H1 (cell line): ENCODE measurements around the gene STK39. TPM values are rescaled to one million over a fixed set of nuclear protein-coding genes. Genes with fewer than 3 reads are reported as not detected.

ENCODE experiments used
- CTCF ChIA-PET: fragments of 300-600 bp; sonication (Branson Sonifier 250); formaldehyde crosslinking; loops from one replicate; lab custom pipeline; 2021; ENCODE audit not compliant: partially characterized antibody; lab: Charles Lee
- POLR2A ChIA-PET: fragments of 300-600 bp; sonication (Branson Sonifier 250); formaldehyde crosslinking; loops from one replicate; lab custom pipeline; 2021; ENCODE audit warnings: inconsistent platforms; ENCODE audit not compliant: partially characterized antibody; lab: Charles Lee
- DNase-seq, 2 experiments: peaks; one replicate each; pipeline versions ENCODE4 v3.0.0 to v3.0.0-alpha.2; 2010 to 2022; ENCODE audit warnings: low spot score in 2 of 2, low read depth in 1 of 2, mixed read lengths in 1 of 2
- FAIRE-seq: peaks from 2 replicates; lab custom pipeline; 2011; peaks lifted over from hg19 to GRCh38; lab: Jason Lieb, UNC
- H2AFZ ChIP-seq: 2 replicates; pipeline ENCODE4 v1.8.1; 2012; ENCODE audit warnings: low read length, inconsistent platforms
- H2AK5ac ChIP-seq: 2 replicates; pipeline ENCODE4 v1.6.1; 2013; ENCODE audit warnings: low read depth, low read length
- H2BK120ac ChIP-seq: replicated peaks from 2 replicates; pipeline ENCODE3; 2013; ENCODE audit warnings: low read depth, low read length, inconsistent platforms
- H2BK12ac ChIP-seq: 2 replicates; pipeline ENCODE4 v1.6.1; 2013; ENCODE audit warnings: low read depth, low read length
- H2BK15ac ChIP-seq: 2 replicates; pipeline ENCODE4 v1.6.1; 2013; ENCODE audit warnings: low read length
- H2BK20ac ChIP-seq: 2 replicates; pipeline ENCODE4 v1.6.1; 2013; ENCODE audit warnings: low read length
- H2BK5ac ChIP-seq: 2 replicates; pipeline ENCODE4 v1.6.1; 2013; ENCODE audit warnings: low read depth, low read length
- H3K14ac ChIP-seq: 2 replicates; pipeline ENCODE4 v1.6.1; 2013; ENCODE audit warnings: inconsistent platforms; ENCODE audit not compliant: insufficient read length
- H3K18ac ChIP-seq: 2 replicates; pipeline ENCODE4 v1.6.1; 2013; ENCODE audit warnings: low read length; ENCODE audit errors: extremely low read depth
- H3K23ac ChIP-seq: 2 replicates; pipeline ENCODE4 v1.6.1; 2013; ENCODE audit warnings: inconsistent platforms; ENCODE audit not compliant: insufficient read length
- H3K23me2 ChIP-seq: 2 replicates; pipeline ENCODE4 v1.6.1; 2013; ENCODE audit warnings: low read depth, low read length
- H3K27ac ChIP-seq: 2 replicates; pipeline ENCODE4 v1.6.1; 2011; ENCODE audit warnings: low read depth, low read length, inconsistent platforms
- H3K27me3 ChIP-seq, 4 experiments: replicated peaks in 1 of 4; 1 replicate in 1 of 4; 2 replicates in 3 of 4; pipeline versions ENCODE4 v1.6.1 to v1.8.1; 2011 to 2013; ENCODE audit warnings: low read length in 3 of 4, mild to moderate bottlenecking in 3 of 4, inconsistent platforms in 2 of 4, mixed read lengths in 2 of 4, moderate library complexity in 1 of 4; ENCODE audit not compliant: control insufficient read depth in 3 of 4, insufficient read depth in 3 of 4; ENCODE audit errors: extremely low read depth in 1 of 4
- H3K36me3 ChIP-seq, 4 experiments: 2 replicates each; pipeline versions ENCODE4 v1.6.1 to v1.8.1; 2011 to 2013; ENCODE audit warnings: mild to moderate bottlenecking in 4 of 4, low read length in 3 of 4, moderate library complexity in 2 of 4, control low read depth in 1 of 4, inconsistent platforms in 1 of 4; ENCODE audit not compliant: insufficient read depth in 4 of 4, control insufficient read depth in 2 of 4
- H3K4ac ChIP-seq: replicated peaks from 2 replicates; pipeline ENCODE3; 2013; ENCODE audit warnings: low read length, low read depth, mixed read lengths, inconsistent platforms; ENCODE audit not compliant: insufficient read length
- H3K4me1 ChIP-seq, 4 experiments: replicated peaks in 1 of 4; 1 replicate in 1 of 4; 2 replicates in 3 of 4; pipeline versions ENCODE4 v1.6.1 to v1.8.1; 2011 to 2013; ENCODE audit warnings: low read length in 3 of 4, inconsistent platforms in 2 of 4, mixed read lengths in 1 of 4; ENCODE audit not compliant: insufficient read depth in 4 of 4, control insufficient read depth in 3 of 4
- H3K4me2 ChIP-seq, 2 experiments: 2 replicates each; pipeline versions ENCODE4 v1.6.1 to v1.8.1; 2011 to 2013; ENCODE audit warnings: low read depth in 2 of 2, low read length in 2 of 2, control low read depth in 1 of 2, inconsistent platforms in 1 of 2, mild to moderate bottlenecking in 1 of 2; ENCODE audit not compliant: insufficient read depth in 1 of 2
- H3K4me3 ChIP-seq, 4 experiments: fragments of 200-600, 300-600 bp in 1 of 4; sonication (generic), shearing (Covaris generic), sonication (Bioruptor Twin) in 1 of 4; 2 replicates each; pipeline versions ENCODE4 v1.5.1 to v1.8.1; 2011 to 2016; ENCODE audit warnings: low read length in 4 of 4, low read depth in 3 of 4, control low read depth in 2 of 4, inconsistent platforms in 2 of 4, mild to moderate bottlenecking in 2 of 4, mixed read lengths in 1 of 4, moderate library complexity in 1 of 4; ENCODE audit not compliant: insufficient read depth in 2 of 4; ENCODE audit errors: extremely low read depth in 1 of 4
- H3K56ac ChIP-seq: replicated peaks from 2 replicates; pipeline ENCODE3; 2013; ENCODE audit warnings: low read depth, mild to moderate bottlenecking, mixed read lengths, low read length, inconsistent platforms; ENCODE audit not compliant: insufficient read length
- H3K79me1 ChIP-seq: 2 replicates; pipeline ENCODE4 v1.6.1; 2013; ENCODE audit warnings: low read depth, low read length, control low read depth
- H3K79me2 ChIP-seq, 2 experiments: 2 replicates each; pipeline versions ENCODE4 v1.6.1 to v1.8.1; 2012 to 2013; ENCODE audit warnings: low read length in 2 of 2, mild to moderate bottlenecking in 2 of 2, inconsistent platforms in 1 of 2; ENCODE audit not compliant: insufficient read depth in 2 of 2, control insufficient read depth in 1 of 2
- H3K9ac ChIP-seq, 4 experiments: replicated peaks in 1 of 4; 1 replicate in 1 of 4; 2 replicates in 3 of 4; pipeline versions ENCODE4 v1.6.1 to v1.8.1; 2011 to 2013; ENCODE audit warnings: low read depth in 3 of 4, low read length in 3 of 4, control low read depth in 2 of 4, mild to moderate bottlenecking in 2 of 4, moderate library complexity in 2 of 4, inconsistent platforms in 1 of 4; ENCODE audit errors: extremely low read depth in 1 of 4
- H3K9me3 ChIP-seq, 2 experiments: 2 replicates each; pipeline versions ENCODE4 v1.6.1 to v1.8.1; 2012 to 2013; ENCODE audit warnings: mild to moderate bottlenecking in 2 of 2, moderate library complexity in 2 of 2, control low read depth in 1 of 2, inconsistent platforms in 1 of 2, low read depth in 1 of 2, low read length in 1 of 2, mixed read lengths in 1 of 2; ENCODE audit not compliant: insufficient read depth in 2 of 2
- H4K20me1 ChIP-seq, 2 experiments: replicated peaks in 1 of 2; 2 replicates each; pipeline versions ENCODE3 to v1.8.1; 2011 to 2013; ENCODE audit warnings: inconsistent platforms in 2 of 2, low read length in 2 of 2, mild to moderate bottlenecking in 1 of 2; ENCODE audit not compliant: insufficient read depth in 2 of 2, control insufficient read depth in 1 of 2
- H4K5ac ChIP-seq: 2 replicates; pipeline ENCODE4 v1.6.1; 2013; ENCODE audit warnings: low read length, low read depth, mixed read lengths, inconsistent platforms; ENCODE audit not compliant: insufficient read length
- H4K8ac ChIP-seq: 2 replicates; pipeline ENCODE4 v1.8.0; 2013; ENCODE audit warnings: mild to moderate bottlenecking, moderate library complexity, low read length, inconsistent platforms; ENCODE audit not compliant: insufficient read depth; ENCODE audit errors: extremely low read depth
- H4K91ac ChIP-seq: replicated peaks from 2 replicates; pipeline ENCODE3; 2013; ENCODE audit warnings: low read length, mixed read lengths, inconsistent platforms; ENCODE audit not compliant: insufficient read length
- CHD2 ChIP-seq: IDR thresholded peaks from 2 replicates; pipeline ENCODE4 v1.6.1; 2012; ENCODE audit warnings: low read length, improper control_type of control experiment
- JUN ChIP-seq: IDR thresholded peaks from 2 replicates; pipeline ENCODE4 v1.6.1; 2011; ENCODE audit warnings: low read depth, mild to moderate bottlenecking, improper control_type of control experiment, low read length
- KDM5A ChIP-seq: fragments of 200-600 bp; IDR thresholded peaks from 2 replicates; pipeline ENCODE4 v1.7.1; 2012; ENCODE audit warnings: mild to moderate bottlenecking, low read length, inconsistent platforms, mixed read lengths
- NRF1 ChIP-seq: IDR thresholded peaks from 2 replicates; pipeline ENCODE4 v1.6.1; 2011; ENCODE audit warnings: mild to moderate bottlenecking, low read depth, low read length, improper control_type of control experiment
- PHF8 ChIP-seq: fragments of 200-600 bp; sonication (generic); conservative IDR thresholded peaks from 2 replicates; pipeline ENCODE4 v1.7.1; 2012; ENCODE audit warnings: low read depth, mild to moderate bottlenecking, inconsistent platforms, low read length, moderate library complexity
- RNF2 ChIP-seq: fragments of 200-900, 300-1000 bp; sonication (generic); IDR thresholded peaks from 2 replicates; pipeline ENCODE4 v1.7.1; 2016; ENCODE audit warnings: borderline replicate concordance, low read depth, mild to moderate bottlenecking, antibody characterized with exemption, low read length; ENCODE audit not compliant: poor library complexity, severe bottlenecking; ENCODE audit errors: missing control alignments
- SIN3A ChIP-seq, 2 experiments: IDR thresholded peaks in 1 of 2; conservative IDR thresholded peaks in 1 of 2; 2 replicates each; pipeline ENCODE4 v1.6.1; 2011 to 2012; ENCODE audit warnings: low read length in 2 of 2, improper control_type of control experiment in 1 of 2, low read depth in 1 of 2, mild to moderate bottlenecking in 1 of 2
- SP2 ChIP-seq: IDR thresholded peaks from 2 replicates; pipeline ENCODE4 v1.6.1; 2012; ENCODE audit warnings: mild to moderate bottlenecking, low read length, inconsistent platforms
- WGBS, 2 experiments: shearing (Covaris generic) in 1 of 2; methylation state at CpG; one replicate each; pipeline versions ENCODE4 v1.1.6 to v1.1.7; 2013 to 2015; ENCODE audit warnings: low lambda C conversion rate in 2 of 2, mixed read lengths in 2 of 2, inconsistent platforms in 1 of 2, low coverage in 1 of 2, missing lambda C conversion rate in 1 of 2; ENCODE audit not compliant: insufficient replicate concordance in 2 of 2, insufficient coverage in 1 of 2, insufficient read length in 1 of 2; ENCODE audit errors: extremely low coverage in 1 of 2, missing lambda C conversion rate in 1 of 2; 5-methylcytosine and 5-hydroxymethylcytosine counted together
- polyA plus RNA-seq, 7 experiments: library from polyadenylated mRNA; depleted of rRNA in 3 of 7; stranded (reverse) in 5 of 7; unstranded in 2 of 7; fragments of >200 nt in 5 of 7; fragments of 200-250 nt in 2 of 7; gene quantifications; 1 replicate in 5 of 7; 2 replicates in 1 of 7; 4 replicates in 1 of 7; pipeline versions ENCODE4 v1.2.1 to v1.2.3, GENCODE V29; 2011 to 2013; ENCODE audit warnings: missing spikeins in 2 of 7, mixed read lengths in 2 of 7
- total RNA-seq: library from RNA; stranded (reverse); fragmentation: NEBNext Ultra II Directional; extraction: Animal tissue kit (Norgen Biotek cat#: 25700); gene quantifications from 2 replicates; pipeline ENCODE4 v1.2.1, GENCODE V29; 2021

STK39 gene
- total and polyA plus RNA-seq, 2 of the 8 experiments (the other 6 are each of a cell fraction or from before 2014, with no cell fraction given), result 13.7 to 23.8 TPM

DNA sequence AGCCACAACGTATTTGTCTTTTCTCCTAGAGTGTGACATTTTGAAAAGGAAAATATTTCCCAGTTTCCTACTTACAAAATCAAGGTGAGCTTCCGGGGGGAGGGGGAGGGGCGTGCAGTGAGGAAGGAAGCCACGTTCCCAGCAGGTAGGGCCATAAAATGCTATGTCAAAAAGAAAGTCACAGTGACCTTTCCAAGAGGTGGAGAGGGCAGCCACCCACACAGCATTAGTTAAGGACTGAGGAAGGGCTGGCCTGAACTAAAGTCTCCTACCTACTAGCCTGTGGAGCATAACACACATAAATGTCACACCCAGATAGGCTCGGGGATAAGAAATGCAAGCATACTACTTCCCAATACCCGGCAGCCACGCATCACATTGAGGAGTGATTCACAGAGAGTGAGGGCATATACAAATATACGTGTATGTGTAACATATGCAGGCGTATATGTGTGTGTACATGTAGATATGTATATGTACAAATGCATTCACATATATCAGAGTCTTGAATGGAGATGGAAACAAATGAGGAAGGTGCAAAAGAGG is 191.1 kb downstream of the STK39 start:
- Histone ChIP-seq H3K79me2 (no peaks in the 10 kb centered on the region), H3K9me3 (no peaks in the 10 kb centered on the region), H3K23me2 (no peaks in the 10 kb centered on the region), H4K20me1 (no peaks in the 10 kb centered on the region), H3K18ac (no peak overlapping the region), H2BK5ac (no peak overlapping the region), H4K91ac (no peak overlapping the region), H2AFZ (no peak overlapping the region), H3K36me3 (no peaks in the 10 kb centered on the region), H3K4me1 (peaks cover 0 to 5% (median under 1%) of the 10 kb centered on the region in 4 experiments; a peak in 3 of 7 replicates), H3K23ac (no peak overlapping the region), H3K4me2 (no peak overlapping the region; a peak in 1 of 4 replicates), H3K9ac (no peak overlapping the region), H4K8ac (no peak overlapping the region), H2BK12ac (no peak overlapping the region), H2AK5ac (no peak overlapping the region), H2BK15ac (no peak overlapping the region), H3K56ac (no peak overlapping the region), H3K79me1 (no peaks in the 10 kb centered on the region), H3K27ac (no peak overlapping the region), H2BK20ac (no peak overlapping the region), H3K14ac (no peak overlapping the region), H4K5ac (no peak overlapping the region), H3K27me3 (no peaks in the 10 kb centered on the region), H3K4me3 (no peak overlapping the region), H3K4ac (no peak overlapping the region), H2BK120ac (no peak overlapping the region)
- DNase-seq (no peak), FAIRE-seq (no peak)
- WGBS, 2 experiments, result 76% methylated on average over 9 of the region's 9 CpGs; no CpG with 5 or more reads in 1 of the 2 experiments
- ChIA-PET CTCF (no interaction called here), POLR2A (interaction anchor here (0.6 kb wide), 1 partner anchor 73 kb away, joined by 4 read pairs; no protein-coding TSS in a partner anchor)
- TF ChIP-seq RNF2 (no peak), KDM5A (no peak), NRF1 (no peak), SP2 (no peak), SIN3A (conservative IDR thresholded peaks at IDR 0.05 in 1 of 2, IDR thresholded peaks at IDR 0.05 in 1 of 2; ENCODE audit: low read depth in 1 of 2, low read length in 2 of 2) (no peak), PHF8 (no peak), JUN (no peak), CHD2 (no peak)
